Measurements from ENCODE around the gene R3HDM4.

The R3HDM4 gene

GRCh38 chr19:911197-912033 lies 1.6 kb downstream of the R3HDM4 start:
- Histone ChIP-seq H3K27me3 (ENCODE audit: control insufficient read depth in 1 of 2, insufficient read depth in 2 of 2, low read length in 2 of 2) (no peaks in the 10 kb centered on the region), H3K27ac (ENCODE audit: low read depth, low read length) (no peak overlapping the region), H3K36me3 (ENCODE audit: control insufficient read depth in 1 of 2, insufficient read depth in 2 of 2, low read length in 2 of 2) (no peaks in the 10 kb centered on the region), H3K4me3 (ENCODE audit: low read depth in 1 of 2, low read length in 2 of 2) (no peak overlapping the region), H3K4me1 (ENCODE audit: control insufficient read depth in 1 of 2, insufficient read depth in 2 of 2, low read length in 2 of 2) (peaks cover 13 to 17% of the 10 kb centered on the region in 2 donors), H3K9ac (ENCODE audit: low read depth in 1 of 2, low read length in 2 of 2) (no peak overlapping the region), H3K9me3 (ENCODE audit: control insufficient read depth in 1 of 2, low read length in 2 of 2) (no peaks in the 10 kb centered on the region)

- Histone ChIP-seq H3K4me3 (ENCODE audit: low read depth in 1 of 2, low read length in 2 of 2) (no peak overlapping the region), H3K27ac (ENCODE audit: low read depth, low read length) (no peak overlapping the region), H3K9me3 (ENCODE audit: control insufficient read depth in 1 of 2, low read length in 2 of 2) (no peaks in the 10 kb centered on the region), H3K4me1 (ENCODE audit: control insufficient read depth in 1 of 2, insufficient read depth in 2 of 2, low read length in 2 of 2) (peaks cover 10 to 13% of the 10 kb centered on the region in 2 donors), H3K9ac (ENCODE audit: low read depth in 1 of 2, low read length in 2 of 2) (no peak overlapping the region), H3K36me3 (ENCODE audit: control insufficient read depth in 1 of 2, insufficient read depth in 2 of 2, low read length in 2 of 2) (no peaks in the 10 kb centered on the region), H3K27me3 (ENCODE audit: control insufficient read depth in 1 of 2, insufficient read depth in 2 of 2, low read length in 2 of 2) (no peaks in the 10 kb centered on the region)
These were observed 5.7 kb downstream of the R3HDM4 start for GRCh38 chr19:907183-907853.

GRCh38 chr19:906480-906879 lies 6.5 kb downstream of the R3HDM4 start:
- peaks cover under 1 to 3% of the 10 kb centered on the region in 2 donors for H3K36me3 ChIP-seq (ENCODE audit: control insufficient read depth in 1 of 2, insufficient read depth in 2 of 2, low read length in 2 of 2)
- no peak overlapping the region for H3K9ac ChIP-seq (ENCODE audit: low read depth in 1 of 2, low read length in 2 of 2)
- no peak overlapping the region for H3K4me3 ChIP-seq (ENCODE audit: low read depth in 1 of 2, low read length in 2 of 2)
- no peaks in the 10 kb centered on the region for H3K9me3 ChIP-seq (ENCODE audit: control insufficient read depth in 1 of 2, low read length in 2 of 2)
- H3K27me3 ChIP-seq (ENCODE audit: control insufficient read depth in 1 of 2, insufficient read depth in 2 of 2, low read length in 2 of 2) = no peaks in the 10 kb centered on the region
- peaks cover 10 to 13% of the 10 kb centered on the region in 2 donors for H3K4me1 ChIP-seq (ENCODE audit: control insufficient read depth in 1 of 2, insufficient read depth in 2 of 2, low read length in 2 of 2)
- no peak overlapping the region for H3K27ac ChIP-seq (ENCODE audit: low read depth, low read length)

- peaks cover 6 to 9% of the 10 kb centered on the region in 2 donors for H3K4me1 ChIP-seq (ENCODE audit: control insufficient read depth in 1 of 2, insufficient read depth in 2 of 2, low read length in 2 of 2)
- H3K4me3 ChIP-seq (ENCODE audit: low read depth in 1 of 2, low read length in 2 of 2) = no peak overlapping the region
- no peaks in the 10 kb centered on the region for H3K27me3 ChIP-seq (ENCODE audit: control insufficient read depth in 1 of 2, insufficient read depth in 2 of 2, low read length in 2 of 2)
- H3K9me3 ChIP-seq (ENCODE audit: control insufficient read depth in 1 of 2, low read length in 2 of 2) = no peaks in the 10 kb centered on the region
- H3K36me3 ChIP-seq (ENCODE audit: control insufficient read depth in 1 of 2, insufficient read depth in 2 of 2, low read length in 2 of 2) = peaks cover 3 to 7% of the 10 kb centered on the region in 2 donors
- no peak overlapping the region for H3K9ac ChIP-seq (ENCODE audit: low read depth in 1 of 2, low read length in 2 of 2)
- H3K27ac ChIP-seq (ENCODE audit: low read depth, low read length) = no peak overlapping the region
These were observed 8.5 kb downstream of the R3HDM4 start for GRCh38 chr19:904545-904944.

DNA sequence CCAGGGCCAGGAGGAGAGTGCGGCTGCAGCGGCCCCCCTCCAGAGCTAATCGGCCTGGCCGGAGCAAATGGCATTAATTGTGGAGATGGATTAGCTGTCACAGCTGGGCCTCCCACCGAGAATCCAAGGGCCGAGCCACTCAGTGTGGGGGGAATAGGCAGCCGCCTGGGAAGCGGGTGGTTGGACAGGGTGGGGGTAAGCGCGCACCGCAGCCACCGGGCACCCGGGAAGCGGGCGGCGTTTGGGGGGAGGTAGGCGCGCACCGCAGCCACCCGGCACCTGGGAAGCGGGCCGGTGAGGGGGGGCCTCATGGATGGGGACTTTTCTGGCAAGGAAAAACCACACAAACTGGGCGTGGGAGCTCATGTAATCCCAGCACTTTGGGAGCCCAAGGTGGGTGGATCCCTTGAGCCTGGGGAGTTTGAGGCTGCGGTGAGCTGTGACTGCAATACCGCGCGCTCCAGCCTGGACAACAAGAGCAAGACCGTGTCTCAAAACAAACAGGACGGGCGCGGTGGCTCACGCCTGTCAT lies 9.7 kb downstream of the R3HDM4 start:
- no peak overlapping the region for H3K4me3 ChIP-seq (ENCODE audit: low read depth in 1 of 2, low read length in 2 of 2)
- no peak overlapping the region for H3K9ac ChIP-seq (ENCODE audit: low read depth in 1 of 2, low read length in 2 of 2)
- H3K36me3 ChIP-seq (ENCODE audit: control insufficient read depth in 1 of 2, insufficient read depth in 2 of 2, low read length in 2 of 2) = peaks cover 3 to 15% of the 10 kb centered on the region in 2 donors
- H3K27ac ChIP-seq (ENCODE audit: low read depth, low read length) = no peak overlapping the region
- no peaks in the 10 kb centered on the region for H3K27me3 ChIP-seq (ENCODE audit: control insufficient read depth in 1 of 2, insufficient read depth in 2 of 2, low read length in 2 of 2)
- H3K4me1 ChIP-seq (ENCODE audit: control insufficient read depth in 1 of 2, insufficient read depth in 2 of 2, low read length in 2 of 2) = no peaks in the 10 kb centered on the region
- no peaks in the 10 kb centered on the region for H3K9me3 ChIP-seq (ENCODE audit: control insufficient read depth in 1 of 2, low read length in 2 of 2)

GRCh38 chr19:902446-903226 lies 10.4 kb downstream of the R3HDM4 start:
- no peaks in the 10 kb centered on the region for H3K4me1 ChIP-seq (ENCODE audit: control insufficient read depth in 1 of 2, insufficient read depth in 2 of 2, low read length in 2 of 2)
- no peak overlapping the region for H3K4me3 ChIP-seq (ENCODE audit: low read depth in 1 of 2, low read length in 2 of 2)
- no peak overlapping the region for H3K9ac ChIP-seq (ENCODE audit: low read depth in 1 of 2, low read length in 2 of 2)
- no peaks in the 10 kb centered on the region for H3K27me3 ChIP-seq (ENCODE audit: control insufficient read depth in 1 of 2, insufficient read depth in 2 of 2, low read length in 2 of 2)
- H3K36me3 ChIP-seq (ENCODE audit: control insufficient read depth in 1 of 2, insufficient read depth in 2 of 2, low read length in 2 of 2) = peaks cover 3 to 15% of the 10 kb centered on the region in 2 donors
- H3K27ac ChIP-seq (ENCODE audit: low read depth, low read length) = no peak overlapping the region
- H3K9me3 ChIP-seq (ENCODE audit: control insufficient read depth in 1 of 2, low read length in 2 of 2) = no peaks in the 10 kb centered on the region

- Histone ChIP-seq H3K9me3 (ENCODE audit: control insufficient read depth in 1 of 2, low read length in 2 of 2) (no peaks in the 10 kb centered on the region), H3K27me3 (ENCODE audit: control insufficient read depth in 1 of 2, insufficient read depth in 2 of 2, low read length in 2 of 2) (no peaks in the 10 kb centered on the region), H3K27ac (ENCODE audit: low read depth, low read length) (no peak overlapping the region), H3K4me1 (ENCODE audit: control insufficient read depth in 1 of 2, insufficient read depth in 2 of 2, low read length in 2 of 2) (no peaks in the 10 kb centered on the region), H3K9ac (ENCODE audit: low read depth in 1 of 2, low read length in 2 of 2) (no peak overlapping the region), H3K36me3 (ENCODE audit: control insufficient read depth in 1 of 2, insufficient read depth in 2 of 2, low read length in 2 of 2) (peaks cover 3 to 21% of the 10 kb centered on the region in 2 donors), H3K4me3 (ENCODE audit: low read depth in 1 of 2, low read length in 2 of 2) (no peak overlapping the region)
These were observed 11.0 kb downstream of the R3HDM4 start for GRCh38 chr19:902093-902370.

GRCh38 chr19:901216-902092 lies 11.6 kb downstream of the R3HDM4 start:
- H3K36me3 ChIP-seq (ENCODE audit: control insufficient read depth in 1 of 2, insufficient read depth in 2 of 2, low read length in 2 of 2) = peaks cover 3 to 23% of the 10 kb centered on the region in 2 donors

DNA sequence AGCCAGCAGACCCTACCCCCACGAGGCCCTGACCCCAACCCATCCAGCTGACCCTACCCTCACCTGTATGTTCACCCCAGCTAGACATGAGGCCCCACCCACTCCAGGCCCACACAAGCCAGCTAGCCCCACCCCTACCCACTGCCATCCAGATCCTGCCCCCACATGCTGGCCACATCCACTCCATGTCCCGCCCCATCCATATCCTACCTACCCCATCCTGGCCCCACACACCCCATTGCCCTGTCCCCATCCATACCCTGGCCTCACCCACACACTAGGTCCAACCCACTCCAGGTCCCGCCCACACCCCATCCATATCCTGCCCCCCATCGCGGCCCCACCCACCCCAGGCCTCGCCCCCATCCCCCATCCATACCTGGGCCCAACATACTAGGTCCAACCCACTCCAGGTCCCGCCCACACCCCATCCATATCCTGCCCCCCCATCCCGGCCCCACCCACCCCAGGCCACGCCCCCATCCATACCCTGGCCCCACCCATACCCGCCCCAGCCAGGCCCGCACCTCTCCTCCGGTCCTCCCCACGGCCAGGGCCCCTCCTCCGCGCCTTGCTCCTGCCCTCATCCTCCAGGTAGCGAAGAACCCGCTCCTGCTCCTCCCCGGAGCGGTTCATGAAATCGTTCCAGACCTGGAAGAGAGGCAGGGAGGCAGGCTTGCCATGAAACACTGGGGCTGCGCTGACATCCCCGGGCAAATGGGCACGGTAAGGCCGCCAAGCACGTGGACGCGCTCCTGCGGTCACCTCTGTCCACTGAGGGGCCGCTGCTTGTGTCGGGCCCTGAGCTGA lies 12.5 kb downstream of the R3HDM4 start:
- H3K4me1 ChIP-seq (ENCODE audit: control insufficient read depth in 1 of 2, insufficient read depth in 2 of 2, low read length in 2 of 2) = no peaks in the 10 kb centered on the region
- H3K9ac ChIP-seq (ENCODE audit: low read depth in 1 of 2, low read length in 2 of 2) = no peak overlapping the region
- no peaks in the 10 kb centered on the region for H3K9me3 ChIP-seq (ENCODE audit: control insufficient read depth in 1 of 2, low read length in 2 of 2)
- H3K36me3 ChIP-seq (ENCODE audit: control insufficient read depth in 1 of 2, insufficient read depth in 2 of 2, low read length in 2 of 2) = peaks cover 3 to 23% of the 10 kb centered on the region in 2 donors
- no peaks in the 10 kb centered on the region for H3K27me3 ChIP-seq (ENCODE audit: control insufficient read depth in 1 of 2, insufficient read depth in 2 of 2, low read length in 2 of 2)
- H3K27ac ChIP-seq (ENCODE audit: low read depth, low read length) = no peak overlapping the region
- H3K4me3 ChIP-seq (ENCODE audit: low read depth in 1 of 2, low read length in 2 of 2) = no peak overlapping the region

More at GRCh38 chr19:901216-902092, 11.6 kb downstream of the R3HDM4 start:
- Histone ChIP-seq H3K4me3 (ENCODE audit: low read depth in 1 of 2, low read length in 2 of 2) (no peak overlapping the region), H3K9me3 (ENCODE audit: control insufficient read depth in 1 of 2, low read length in 2 of 2) (no peaks in the 10 kb centered on the region), H3K4me1 (ENCODE audit: control insufficient read depth in 1 of 2, insufficient read depth in 2 of 2, low read length in 2 of 2) (no peaks in the 10 kb centered on the region), H3K27me3 (ENCODE audit: control insufficient read depth in 1 of 2, insufficient read depth in 2 of 2, low read length in 2 of 2) (no peaks in the 10 kb centered on the region), H3K9ac (ENCODE audit: low read depth in 1 of 2, low read length in 2 of 2) (no peak overlapping the region), H3K27ac (ENCODE audit: low read depth, low read length) (no peak overlapping the region)

Measured in duodenal mucosa (tissue), 2 donors.